ENCODE measurements around the gene EXOC3L4.
A peak's percentile ranks its signal among the peaks of the same experiment; 100 is the strongest.

Gene EXOC3L4

GRCh38 chr14:103091883-103092222 is 2.7 kb upstream of the EXOC3L4 start:
- DNase-seq (ENCODE audit: low read depth) = no peak
- peak overlapping the region; percentile 11 for H3K4me3 ChIP-seq (ENCODE audit: low read depth, low read length)
- TF ChIP-seq MAX (IDR thresholded peaks at IDR 0.05; ENCODE audit: low read depth, low read length) = no peak
- TF ChIP-seq CTCF (IDR thresholded peaks at IDR 0.05; ENCODE audit: low read depth, low read length) = no peak
- no peak for TF ChIP-seq POLR2A (IDR thresholded peaks at IDR 0.05; ENCODE audit: extremely low read depth, insufficient read length)
- no peak for TF ChIP-seq MYC (IDR thresholded peaks at IDR 0.05; ENCODE audit: low read depth, low read length)

- no peak for DNase-seq (ENCODE audit: low read depth)
- no peak overlapping the region for H3K4me3 ChIP-seq (ENCODE audit: low read depth, low read length)
- no peak for TF ChIP-seq CTCF (IDR thresholded peaks at IDR 0.05; ENCODE audit: low read depth, low read length)
- TF ChIP-seq POLR2A (IDR thresholded peaks at IDR 0.05; ENCODE audit: extremely low read depth, insufficient read length) = no peak
- no peak for TF ChIP-seq MAX (IDR thresholded peaks at IDR 0.05; ENCODE audit: low read depth, low read length)
- no peak for TF ChIP-seq MYC (IDR thresholded peaks at IDR 0.05; ENCODE audit: low read depth, low read length)
Measured at GRCh38 chr14:103093856-103094405, 594 bp upstream of the EXOC3L4 start.

DNA sequence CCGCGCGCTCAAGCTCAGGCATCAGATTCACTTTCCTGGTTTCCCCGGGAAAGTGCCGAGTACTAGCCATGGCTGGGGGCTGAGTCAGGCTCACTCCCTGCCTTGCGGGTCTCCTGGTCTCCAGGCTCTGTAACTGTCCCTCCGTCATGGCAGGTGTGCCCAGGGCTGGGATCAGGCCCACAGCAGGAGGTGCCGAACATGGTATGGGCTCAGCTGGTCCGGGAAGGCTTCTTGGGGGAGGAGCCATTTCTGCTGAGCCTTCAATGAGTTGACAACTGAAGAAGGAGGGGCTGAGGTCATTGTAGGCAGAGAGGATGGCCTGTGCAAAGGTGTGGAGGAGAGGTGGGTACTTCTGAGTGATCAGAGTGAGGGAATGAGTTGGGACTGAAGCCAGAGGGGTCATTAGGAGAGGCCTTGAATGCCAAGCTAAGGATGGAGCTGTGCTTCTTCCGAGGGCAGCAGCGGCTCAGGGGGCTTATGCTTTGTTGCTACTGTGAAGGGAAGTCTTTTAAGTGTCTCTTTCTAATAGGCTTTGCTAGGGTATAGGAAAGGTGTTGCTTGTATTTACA is 769 bp downstream of the EXOC3L4 start:
- H3K4me3 ChIP-seq (ENCODE audit: low read depth, low read length) = no peak overlapping the region
- DNase-seq (ENCODE audit: low read depth) = no peak
- TF ChIP-seq CTCF (IDR thresholded peaks at IDR 0.05; ENCODE audit: low read depth, low read length) = no peak
- no peak for TF ChIP-seq POLR2A (IDR thresholded peaks at IDR 0.05; ENCODE audit: extremely low read depth, insufficient read length)
- no peak for TF ChIP-seq MAX (IDR thresholded peaks at IDR 0.05; ENCODE audit: low read depth, low read length)
- no peak for TF ChIP-seq MYC (IDR thresholded peaks at IDR 0.05; ENCODE audit: low read depth, low read length)

GRCh38 chr14:103096387-103096786 is 1.9 kb downstream of the EXOC3L4 start:
- TF ChIP-seq MAX (IDR thresholded peaks at IDR 0.05; ENCODE audit: low read depth, low read length) (no peak), CTCF (IDR thresholded peaks at IDR 0.05; ENCODE audit: low read depth, low read length) (no peak), MYC (IDR thresholded peaks at IDR 0.05; ENCODE audit: low read depth, low read length) (no peak), POLR2A (IDR thresholded peaks at IDR 0.05; ENCODE audit: extremely low read depth, insufficient read length) (no peak)
- DNase-seq (ENCODE audit: low read depth) = no peak

GRCh38 chr14:103097244-103097993 is 2.9 kb downstream of the EXOC3L4 start:
- no peak for DNase-seq (ENCODE audit: low read depth)
- no peak overlapping the region for H3K4me3 ChIP-seq (ENCODE audit: low read depth, low read length)
- no peak for TF ChIP-seq CTCF (IDR thresholded peaks at IDR 0.05; ENCODE audit: low read depth, low read length)
- TF ChIP-seq MAX (IDR thresholded peaks at IDR 0.05; ENCODE audit: low read depth, low read length) = no peak
- TF ChIP-seq MYC (IDR thresholded peaks at IDR 0.05; ENCODE audit: low read depth, low read length) = no peak
- no peak for TF ChIP-seq POLR2A (IDR thresholded peaks at IDR 0.05; ENCODE audit: extremely low read depth, insufficient read length)

More at GRCh38 chr14:103096387-103096786, 1.9 kb downstream of the EXOC3L4 start:
- no peak overlapping the region for H3K4me3 ChIP-seq (ENCODE audit: low read depth, low read length)
